ENCODE results near the gene XKR7. TPM values are rescaled to one million over a fixed set of nuclear protein-coding genes. Genes with fewer than 3 reads are reported as not detected.
"Not testable (repeated sequence)": the region's sequence is repeated elsewhere in the genome, so short reads cannot be mapped to it uniquely, and the experiment has no call there.

The XKR7 gene
- polyA plus RNA-seq, 1 donor (not counting 4 experiments of a cell fraction or from before 2014, with no cell fraction given), result not detected

GRCh38 chr20:31927627-31928159 lies 40.3 kb upstream of the XKR7 start:
- dilution Hi-C loops (cut with MboI; ENCODE audit: extremely low pct_ligation_motif_present, low sequenced_read_pairs), result no loop called here
- Histone ChIP-seq H3K9ac (ENCODE audit: control insufficient read depth, extremely low read depth, insufficient read depth, low read length) (no peak overlapping the region), H3K4me1 (ENCODE audit: control insufficient read depth, extremely low read depth, insufficient read depth, low read length) (no peaks in the 10 kb centered on the region), H3K79me2 (ENCODE audit: control insufficient read depth, insufficient read depth, low read length) (no peaks in the 10 kb centered on the region), H3K4me2 (ENCODE audit: control insufficient read depth, extremely low read depth, insufficient read depth, low read depth, low read length) (no peak overlapping the region), H3K4me3 (ENCODE audit: control insufficient read depth in 2 of 3, extremely low read depth in 1 of 3, insufficient read depth in 2 of 3, low read depth in 1 of 3, low read length in 3 of 3) (no peak overlapping the region), H3K27me3 (ENCODE audit: control insufficient read depth, extremely low read depth, insufficient read depth, low read length) (no peaks in the 10 kb centered on the region), H3K9me3 (ENCODE audit: control insufficient read depth, low read depth, low read length) (no peaks in the 10 kb centered on the region), H4K20me1 (ENCODE audit: control insufficient read depth, extremely low read depth, insufficient read depth, low read length) (no peaks in the 10 kb centered on the region), H2AFZ (ENCODE audit: control insufficient read depth, low read length) (no peak overlapping the region), H3K9me1 (ENCODE audit: control insufficient read depth, extremely low read depth, insufficient read depth, low read length) (no peaks in the 10 kb centered on the region), H3K27ac (ENCODE audit: control insufficient read depth, insufficient read depth, low read length) (no peak overlapping the region), H3K36me3 (ENCODE audit: control insufficient read depth in 2 of 2, extremely low read depth in 1 of 2, insufficient read depth in 2 of 2, low read length in 2 of 2) (no peaks in the 10 kb centered on the region)
- TF ChIP-seq CTCF (optimal IDR thresholded peaks at IDR 0.05 in 1 of 3, IDR thresholded peaks at IDR 0.05 in 1 of 3, conservative IDR thresholded peaks at IDR 0.05 in 1 of 3; ENCODE audit: extremely low read depth in 1 of 3, insufficient read depth in 2 of 3, low read length in 3 of 3), result no peak
- TF ChIP-seq EZH2 (IDR thresholded peaks at IDR 0.05; ENCODE audit: low read length), result no peak
- DNase-seq (ENCODE audit: low read depth, low spot score) (no peak), FAIRE-seq (no peak)

- H3K9ac ChIP-seq (ENCODE audit: control insufficient read depth, extremely low read depth, insufficient read depth, low read length); H3K9me1 ChIP-seq (ENCODE audit: control insufficient read depth, extremely low read depth, insufficient read depth, low read length); H3K4me3 ChIP-seq (ENCODE audit: control insufficient read depth in 2 of 3, extremely low read depth in 1 of 3, insufficient read depth in 2 of 3, low read depth in 1 of 3, low read length in 3 of 3); H3K4me1 ChIP-seq (ENCODE audit: control insufficient read depth, extremely low read depth, insufficient read depth, low read length); H3K79me2 ChIP-seq (ENCODE audit: control insufficient read depth, insufficient read depth, low read length); H3K9me3 ChIP-seq (ENCODE audit: control insufficient read depth, low read depth, low read length); dilution Hi-C loops (cut with MboI; ENCODE audit: extremely low pct_ligation_motif_present, low sequenced_read_pairs); DNase-seq (ENCODE audit: low read depth, low spot score); H3K27ac ChIP-seq (ENCODE audit: control insufficient read depth, insufficient read depth, low read length); FAIRE-seq; H2AFZ ChIP-seq (ENCODE audit: control insufficient read depth, low read length); H3K4me2 ChIP-seq (ENCODE audit: control insufficient read depth, extremely low read depth, insufficient read depth, low read depth, low read length); H3K36me3 ChIP-seq (ENCODE audit: control insufficient read depth in 2 of 2, extremely low read depth in 1 of 2, insufficient read depth in 2 of 2, low read length in 2 of 2); H3K27me3 ChIP-seq (ENCODE audit: control insufficient read depth, extremely low read depth, insufficient read depth, low read length); H4K20me1 ChIP-seq (ENCODE audit: control insufficient read depth, extremely low read depth, insufficient read depth, low read length): not testable (repeated sequence)
Measured at GRCh38 chr20:31929631-31930030, 38.3 kb upstream of the XKR7 start.

- Histone ChIP-seq H3K27me3 (ENCODE audit: control insufficient read depth, extremely low read depth, insufficient read depth, low read length) (no peaks in the 10 kb centered on the region), H3K4me1 (ENCODE audit: control insufficient read depth, extremely low read depth, insufficient read depth, low read length) (peaks cover 2% of the 10 kb centered on the region), H2AFZ (ENCODE audit: control insufficient read depth, low read length) (no peak overlapping the region), H3K79me2 (ENCODE audit: control insufficient read depth, insufficient read depth, low read length) (no peaks in the 10 kb centered on the region), H4K20me1 (ENCODE audit: control insufficient read depth, extremely low read depth, insufficient read depth, low read length) (no peaks in the 10 kb centered on the region), H3K4me3 (ENCODE audit: control insufficient read depth in 2 of 3, extremely low read depth in 1 of 3, insufficient read depth in 2 of 3, low read depth in 1 of 3, low read length in 3 of 3) (no peak overlapping the region), H3K9me1 (ENCODE audit: control insufficient read depth, extremely low read depth, insufficient read depth, low read length) (no peaks in the 10 kb centered on the region), H3K27ac (ENCODE audit: control insufficient read depth, insufficient read depth, low read length) (no peak overlapping the region), H3K9ac (ENCODE audit: control insufficient read depth, extremely low read depth, insufficient read depth, low read length) (no peak overlapping the region), H3K9me3 (ENCODE audit: control insufficient read depth, low read depth, low read length) (no peaks in the 10 kb centered on the region), H3K36me3 (ENCODE audit: control insufficient read depth in 2 of 2, extremely low read depth in 1 of 2, insufficient read depth in 2 of 2, low read length in 2 of 2) (no peaks in the 10 kb centered on the region), H3K4me2 (ENCODE audit: control insufficient read depth, extremely low read depth, insufficient read depth, low read depth, low read length) (no peak overlapping the region)
- dilution Hi-C loops (cut with MboI; ENCODE audit: extremely low pct_ligation_motif_present, low sequenced_read_pairs), result no loop called here
- FAIRE-seq (no peak), DNase-seq (ENCODE audit: low read depth, low spot score) (no peak)
- TF ChIP-seq EZH2 (IDR thresholded peaks at IDR 0.05; ENCODE audit: low read length) (no peak), CTCF (optimal IDR thresholded peaks at IDR 0.05 in 1 of 3, IDR thresholded peaks at IDR 0.05 in 1 of 3, conservative IDR thresholded peaks at IDR 0.05 in 1 of 3; ENCODE audit: extremely low read depth in 1 of 3, insufficient read depth in 2 of 3, low read length in 3 of 3) (no peak)
Measured at GRCh38 chr20:31930779-31931178, 37.2 kb upstream of the XKR7 start.

Measured in keratinocyte (primary cell).